ENCODE results near the gene CCDC149.

The CCDC149 gene

GRCh38 chr4:24808955-24809354 is 103.9 kb downstream of the CCDC149 start:
- H3K36me3 ChIP-seq (ENCODE audit: low read length): no peaks in the 10 kb centered on the region
- no peaks in the 10 kb centered on the region for H3K9me3 ChIP-seq (ENCODE audit: insufficient read depth, low read length)
- no peak overlapping the region for H3K4me2 ChIP-seq (ENCODE audit: low read depth, low read length, poor library complexity, severe bottlenecking)
- no peak overlapping the region for H2AFZ ChIP-seq (ENCODE audit: low read depth, low read length, severe bottlenecking)
- no peaks in the 10 kb centered on the region for H3K79me2 ChIP-seq (ENCODE audit: insufficient read depth, low read length)
- no peaks in the 10 kb centered on the region for H3K27me3 ChIP-seq (ENCODE audit: low read length)
- no peak overlapping the region for H3K4me3 ChIP-seq (ENCODE audit: insufficient read depth, low read length, poor library complexity, severe bottlenecking)
- H4K20me1 ChIP-seq (ENCODE audit: low read depth, low read length): no peaks in the 10 kb centered on the region
- TF ChIP-seq EZH2phosphoT487 (conservative IDR thresholded peaks at IDR 0.05; ENCODE audit: low read length) (no peak), CTCF (IDR thresholded peaks at IDR 0.05; ENCODE audit: insufficient read depth, low read length, poor library complexity, severe bottlenecking) (no peak)
- no peak overlapping the region for H3K9ac ChIP-seq (ENCODE audit: low read length)
- no peaks in the 10 kb centered on the region for H3K9me2 ChIP-seq (replicated peaks; ENCODE audit: insufficient read depth, low read length)
- no peaks in the 10 kb centered on the region for H3F3A ChIP-seq (ENCODE audit: insufficient read depth)
- no peak overlapping the region for H3K27ac ChIP-seq (ENCODE audit: low read depth, low read length)

- H3K79me2 ChIP-seq (ENCODE audit: insufficient read depth, low read length): no peaks in the 10 kb centered on the region
- H3K9ac ChIP-seq (ENCODE audit: low read length): no peak overlapping the region
Measured at GRCh38 chr4:24808261-24808660, 104.6 kb downstream of the CCDC149 start.

GRCh38 chr4:24807611-24808010 is 105.2 kb downstream of the CCDC149 start:
- Histone ChIP-seq H3K9me3 (ENCODE audit: insufficient read depth, low read length) (no peaks in the 10 kb centered on the region), H3K4me3 (ENCODE audit: insufficient read depth, low read length, poor library complexity, severe bottlenecking) (no peak overlapping the region), H3F3A (ENCODE audit: insufficient read depth) (no peaks in the 10 kb centered on the region), H3K9me2 (replicated peaks; ENCODE audit: insufficient read depth, low read length) (no peaks in the 10 kb centered on the region), H3K4me2 (ENCODE audit: low read depth, low read length, poor library complexity, severe bottlenecking) (no peak overlapping the region), H3K36me3 (ENCODE audit: low read length) (no peaks in the 10 kb centered on the region), H3K79me2 (ENCODE audit: insufficient read depth, low read length) (no peaks in the 10 kb centered on the region), H3K9ac (ENCODE audit: low read length) (no peak overlapping the region), H3K27ac (ENCODE audit: low read depth, low read length) (no peak overlapping the region), H4K20me1 (ENCODE audit: low read depth, low read length) (no peaks in the 10 kb centered on the region), H2AFZ (ENCODE audit: low read depth, low read length, severe bottlenecking) (no peak overlapping the region), H3K27me3 (ENCODE audit: low read length) (no peaks in the 10 kb centered on the region)
- TF ChIP-seq CTCF (IDR thresholded peaks at IDR 0.05; ENCODE audit: insufficient read depth, low read length, poor library complexity, severe bottlenecking): no peak
- no peak for TF ChIP-seq EZH2phosphoT487 (conservative IDR thresholded peaks at IDR 0.05; ENCODE audit: low read length)

More at GRCh38 chr4:24808261-24808660, 104.6 kb downstream of the CCDC149 start:
- H3K27ac ChIP-seq (ENCODE audit: low read depth, low read length): no peak overlapping the region
- H4K20me1 ChIP-seq (ENCODE audit: low read depth, low read length): no peaks in the 10 kb centered on the region
- H3K9me3 ChIP-seq (ENCODE audit: insufficient read depth, low read length): no peaks in the 10 kb centered on the region
- H3F3A ChIP-seq (ENCODE audit: insufficient read depth): no peaks in the 10 kb centered on the region
- no peaks in the 10 kb centered on the region for H3K27me3 ChIP-seq (ENCODE audit: low read length)
- no peak overlapping the region for H2AFZ ChIP-seq (ENCODE audit: low read depth, low read length, severe bottlenecking)
- no peaks in the 10 kb centered on the region for H3K36me3 ChIP-seq (ENCODE audit: low read length)
- no peak overlapping the region for H3K4me2 ChIP-seq (ENCODE audit: low read depth, low read length, poor library complexity, severe bottlenecking)
- H3K4me3 ChIP-seq (ENCODE audit: insufficient read depth, low read length, poor library complexity, severe bottlenecking): no peak overlapping the region
- TF ChIP-seq CTCF (IDR thresholded peaks at IDR 0.05; ENCODE audit: insufficient read depth, low read length, poor library complexity, severe bottlenecking) (no peak), EZH2phosphoT487 (conservative IDR thresholded peaks at IDR 0.05; ENCODE audit: low read length) (no peak)
- H3K9me2 ChIP-seq (replicated peaks; ENCODE audit: insufficient read depth, low read length): no peaks in the 10 kb centered on the region

Measured in SU-DHL-6 (cell line).